ENCODE measurements around the gene TFB1M.

GRCh38 chr6:155259897-155260296, 54.4 kb downstream of the TFB1M start:
- TF ChIP-seq, protein P1, sequence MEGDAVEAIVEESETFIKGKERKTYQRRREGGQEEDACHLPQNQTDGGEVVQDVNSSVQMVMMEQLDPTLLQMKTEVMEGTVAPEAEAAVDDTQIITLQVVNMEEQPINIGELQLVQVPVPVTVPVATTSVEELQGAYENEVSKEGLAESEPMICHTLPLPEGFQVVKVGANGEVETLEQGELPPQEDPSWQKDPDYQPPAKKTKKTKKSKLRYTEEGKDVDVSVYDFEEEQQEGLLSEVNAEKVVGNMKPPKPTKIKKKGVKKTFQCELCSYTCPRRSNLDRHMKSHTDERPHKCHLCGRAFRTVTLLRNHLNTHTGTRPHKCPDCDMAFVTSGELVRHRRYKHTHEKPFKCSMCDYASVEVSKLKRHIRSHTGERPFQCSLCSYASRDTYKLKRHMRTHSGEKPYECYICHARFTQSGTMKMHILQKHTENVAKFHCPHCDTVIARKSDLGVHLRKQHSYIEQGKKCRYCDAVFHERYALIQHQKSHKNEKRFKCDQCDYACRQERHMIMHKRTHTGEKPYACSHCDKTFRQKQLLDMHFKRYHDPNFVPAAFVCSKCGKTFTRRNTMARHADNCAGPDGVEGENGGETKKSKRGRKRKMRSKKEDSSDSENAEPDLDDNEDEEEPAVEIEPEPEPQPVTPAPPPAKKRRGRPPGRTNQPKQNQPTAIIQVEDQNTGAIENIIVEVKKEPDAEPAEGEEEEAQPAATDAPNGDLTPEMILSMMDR (IDR thresholded peaks at IDR 0.05) = no peak
- TF ChIP-seq POLR2A (IDR thresholded peaks at IDR 0.05) (no peak), EP300 (IDR thresholded peaks at IDR 0.05) (no peak)

Data from ovary (tissue), 3 donors.